Measurements from ENCODE around the gene GNL3. TPM values are rescaled to one million over a fixed set of nuclear protein-coding genes. Genes with fewer than 3 reads are reported as not detected.

The GNL3 gene
- total RNA-seq, 2 donors from 2014 or later = 101 to 107 TPM

DNA sequence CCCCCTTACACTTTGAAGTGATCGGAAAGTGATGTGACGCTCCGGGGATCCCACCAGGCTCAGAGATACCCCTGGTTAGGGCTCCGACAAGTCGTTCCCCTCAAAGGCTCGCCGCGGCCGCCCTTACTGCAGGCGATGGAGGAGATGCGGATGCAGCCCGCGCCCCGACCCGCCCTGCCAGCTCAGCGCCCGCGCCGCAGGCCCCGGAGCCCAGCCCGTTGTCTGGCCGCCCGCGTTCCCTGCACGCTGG, 19.5 kb downstream of the GNL3 start:
- WGBS, 2 experiments (ENCODE audit: insufficient coverage in 1 of 2, insufficient read length in 1 of 2) = 0% methylated on average over 10 to 25 of the region's 25 CpGs
- H3K27ac Mint-ChIP-seq = peak overlapping the region; percentile 72
- peaks cover 17% of the 10 kb centered on the region for H3K36me3 Mint-ChIP-seq (ENCODE audit: low read depth)
- Histone ChIP-seq H3K4me3 (ENCODE audit: low read length) (peak overlapping the region; percentile 100), H3K36me3 (ENCODE audit: control insufficient read depth, insufficient read depth, low read length) (peaks cover 21% of the 10 kb centered on the region), H3K4me1 (ENCODE audit: control insufficient read depth, insufficient read depth, low read length) (no peaks in the 10 kb centered on the region), H3K9me3 (ENCODE audit: control insufficient read depth, low read length) (no peaks in the 10 kb centered on the region), H3K27me3 (ENCODE audit: control insufficient read depth, insufficient read depth, low read length, poor library complexity, severe bottlenecking) (no peaks in the 10 kb centered on the region), H3K27ac (ENCODE audit: low read depth, low read length) (peak overlapping the region; percentile 66), H3K9ac (ENCODE audit: extremely low read depth, low read length, poor library complexity, severe bottlenecking) (peak overlapping the region; percentile 79)
- TF ChIP-seq, protein P1, sequence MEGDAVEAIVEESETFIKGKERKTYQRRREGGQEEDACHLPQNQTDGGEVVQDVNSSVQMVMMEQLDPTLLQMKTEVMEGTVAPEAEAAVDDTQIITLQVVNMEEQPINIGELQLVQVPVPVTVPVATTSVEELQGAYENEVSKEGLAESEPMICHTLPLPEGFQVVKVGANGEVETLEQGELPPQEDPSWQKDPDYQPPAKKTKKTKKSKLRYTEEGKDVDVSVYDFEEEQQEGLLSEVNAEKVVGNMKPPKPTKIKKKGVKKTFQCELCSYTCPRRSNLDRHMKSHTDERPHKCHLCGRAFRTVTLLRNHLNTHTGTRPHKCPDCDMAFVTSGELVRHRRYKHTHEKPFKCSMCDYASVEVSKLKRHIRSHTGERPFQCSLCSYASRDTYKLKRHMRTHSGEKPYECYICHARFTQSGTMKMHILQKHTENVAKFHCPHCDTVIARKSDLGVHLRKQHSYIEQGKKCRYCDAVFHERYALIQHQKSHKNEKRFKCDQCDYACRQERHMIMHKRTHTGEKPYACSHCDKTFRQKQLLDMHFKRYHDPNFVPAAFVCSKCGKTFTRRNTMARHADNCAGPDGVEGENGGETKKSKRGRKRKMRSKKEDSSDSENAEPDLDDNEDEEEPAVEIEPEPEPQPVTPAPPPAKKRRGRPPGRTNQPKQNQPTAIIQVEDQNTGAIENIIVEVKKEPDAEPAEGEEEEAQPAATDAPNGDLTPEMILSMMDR (conservative IDR thresholded peaks at IDR 0.05) = no peak
- no peak for DNase-seq
- H3K27me3 Mint-ChIP-seq (ENCODE audit: insufficient read depth) = no peaks in the 10 kb centered on the region
- H3K4me3 Mint-ChIP-seq = peak overlapping the region; percentile 96
- H3K9me3 Mint-ChIP-seq = no peaks in the 10 kb centered on the region
- peaks cover 7% of the 10 kb centered on the region for H3K4me1 Mint-ChIP-seq

DNA sequence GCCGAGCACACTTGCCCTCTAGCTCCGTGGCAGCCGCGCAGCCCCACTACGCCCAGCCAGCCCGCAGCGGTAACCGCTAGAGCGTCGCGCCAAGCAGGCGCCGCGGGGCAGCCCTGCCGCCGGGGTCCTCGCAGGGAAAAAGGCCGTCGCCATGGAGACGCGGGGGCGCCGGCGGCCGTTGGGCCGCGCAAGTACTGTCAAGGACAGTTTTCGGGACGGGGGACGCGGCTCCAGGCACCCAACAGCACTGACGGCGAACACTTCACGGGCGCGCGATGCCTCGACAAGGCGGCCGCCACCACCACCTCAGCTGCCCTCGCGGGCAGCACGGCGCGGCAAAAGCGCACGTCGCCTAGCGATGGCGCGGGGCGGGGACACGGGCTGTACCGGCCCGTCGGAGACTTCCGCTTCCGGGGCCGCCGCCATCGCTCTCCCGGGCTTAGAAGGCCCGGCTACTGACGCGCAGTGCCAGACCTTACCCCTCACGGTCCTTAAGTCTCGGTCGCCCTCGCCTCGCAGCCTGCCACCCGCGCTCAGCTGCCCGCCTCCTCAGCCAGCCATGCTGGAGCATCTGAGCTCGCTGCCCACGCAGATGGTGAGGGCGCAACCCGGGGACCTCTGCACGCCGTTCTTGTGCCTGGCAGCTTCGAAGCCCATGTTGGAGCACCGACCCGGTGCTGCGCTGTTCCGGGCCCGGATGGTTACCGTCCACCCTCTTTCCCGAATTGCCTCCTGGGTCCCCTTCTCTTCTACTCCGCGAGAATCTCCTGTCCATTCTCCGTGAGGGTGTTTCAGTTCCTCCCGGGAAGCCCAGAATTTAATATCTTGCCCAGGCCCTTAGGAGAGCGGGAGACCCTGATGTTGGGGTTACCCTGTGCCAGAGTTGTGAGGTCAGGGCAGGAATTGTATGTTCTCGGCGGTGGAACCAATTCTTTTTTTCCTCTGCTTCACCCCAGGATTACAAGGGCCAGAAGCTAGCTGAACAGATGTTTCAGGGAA, 20.2 kb downstream of the GNL3 start, which contains the start of the genes GLT8D1 and SPCS1:
TSS of gene GLT8D1 (minus strand) at position 104 of the 999 bp plus-strand sequence. CDS start 5,331 bp downstream, outside the sequence.
TSS of gene SPCS1 (plus strand) at position 419 of the 999 bp plus-strand sequence. CDS start at position 560, 141 bp downstream.
- 0% methylated on average over 31 to 94 of the region's 94 CpGs for WGBS, 2 experiments (ENCODE audit: insufficient coverage in 1 of 2, insufficient read length in 1 of 2)
- Mint-ChIP-seq H3K4me3 (peak within 1 kb of the TSS; percentile 96), H3K27ac (peak within 1 kb of the TSS; percentile 94), H3K36me3 (ENCODE audit: low read depth) (peaks cover 17% of the 10 kb centered on the region), H3K4me1 (peaks cover 7% of the 10 kb centered on the region), H3K27me3 (ENCODE audit: insufficient read depth) (no peaks in the 10 kb centered on the region), H3K9me3 (no peaks in the 10 kb centered on the region)
- peak within 1 kb of the TSS; percentile 100 for H3K4me3 ChIP-seq (ENCODE audit: low read length)
- no peaks in the 10 kb centered on the region for H3K4me1 ChIP-seq (ENCODE audit: control insufficient read depth, insufficient read depth, low read length)
- H3K36me3 ChIP-seq (ENCODE audit: control insufficient read depth, insufficient read depth, low read length) = peaks cover 24% of the 10 kb centered on the region
- peak; percentile 93 for DNase-seq
- no peaks in the 10 kb centered on the region for H3K9me3 ChIP-seq (ENCODE audit: control insufficient read depth, low read length)
- H3K27ac ChIP-seq (ENCODE audit: low read depth, low read length) = peak within 1 kb of the TSS; percentile 69
- TF ChIP-seq, protein P1 (conservative IDR thresholded peaks at IDR 0.05) = no peak
- H3K27me3 ChIP-seq (ENCODE audit: control insufficient read depth, insufficient read depth, low read length, poor library complexity, severe bottlenecking) = no peaks in the 10 kb centered on the region
- H3K9ac ChIP-seq (ENCODE audit: extremely low read depth, low read length, poor library complexity, severe bottlenecking) = peak within 1 kb of the TSS; percentile 79

DNA sequence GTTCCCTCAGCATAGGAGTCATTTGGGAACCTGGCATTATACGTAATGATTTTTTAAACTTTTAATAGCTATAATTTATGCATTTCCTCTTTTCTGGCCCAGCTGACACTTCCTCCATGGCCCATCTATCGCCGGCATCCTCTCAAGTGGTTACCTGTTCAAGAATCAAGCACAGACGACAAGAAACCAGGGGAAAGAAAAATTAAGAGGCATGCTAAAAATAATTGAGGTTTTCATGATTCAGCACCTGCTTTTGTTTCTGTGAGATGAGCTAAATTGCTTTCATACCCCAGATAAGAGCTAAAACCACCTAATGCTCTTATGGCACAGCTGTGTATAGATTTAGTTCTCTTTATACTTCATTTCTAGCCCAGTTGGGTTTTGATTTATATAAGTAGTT, 21.8 kb downstream of the GNL3 start:
- Histone ChIP-seq H3K27ac (ENCODE audit: low read depth, low read length) (no peak overlapping the region), H3K27me3 (ENCODE audit: control insufficient read depth, insufficient read depth, low read length, poor library complexity, severe bottlenecking) (no peaks in the 10 kb centered on the region), H3K9me3 (ENCODE audit: control insufficient read depth, low read length) (no peaks in the 10 kb centered on the region), H3K4me1 (ENCODE audit: control insufficient read depth, insufficient read depth, low read length) (no peaks in the 10 kb centered on the region), H3K9ac (ENCODE audit: extremely low read depth, low read length, poor library complexity, severe bottlenecking) (no peak overlapping the region), H3K4me3 (ENCODE audit: low read length) (peak overlapping the region; percentile 100), H3K36me3 (ENCODE audit: control insufficient read depth, insufficient read depth, low read length) (peaks cover 38% of the 10 kb centered on the region)
- TF ChIP-seq, protein P1 (conservative IDR thresholded peaks at IDR 0.05) = no peak
- Mint-ChIP-seq H3K4me1 (peaks cover 7% of the 10 kb centered on the region), H3K36me3 (ENCODE audit: low read depth) (peaks cover 27% of the 10 kb centered on the region), H3K27me3 (ENCODE audit: insufficient read depth) (no peaks in the 10 kb centered on the region), H3K27ac (no peak overlapping the region), H3K9me3 (no peaks in the 10 kb centered on the region), H3K4me3 (peak overlapping the region; percentile 96)
- 91 to 93% methylated on average over 3 to 4 of the region's 4 CpGs for WGBS, 2 experiments (ENCODE audit: insufficient coverage in 1 of 2, insufficient read length in 1 of 2)
- DNase-seq = no peak

Measured in endodermal cell (in vitro differentiated cells).